ENCODE measurements around the gene POC1A. TPM values are rescaled to one million over a fixed set of nuclear protein-coding genes. Genes with fewer than 3 reads are reported as not detected.

POC1A gene
- total RNA-seq, 1 experiment from 2014 or later, result 29.0 TPM

GRCh38 chr3:52193065-52193464 lies 38.8 kb upstream of the POC1A start:
- no peak overlapping the region for H3K4me3 Mint-ChIP-seq
- H3K36me3 Mint-ChIP-seq (ENCODE audit: insufficient read depth in 1 of 3, low read depth in 3 of 3), result no peaks in the 10 kb centered on the region

More at GRCh38 chr3:52193065-52193464, 38.8 kb upstream of the POC1A start:
- no peak overlapping the region for H3K27ac ChIP-seq (ENCODE audit: insufficient read length, low read depth, low read length)
- H4K8ac ChIP-seq (replicated peaks; ENCODE audit: insufficient read length, low read depth, low read length), result no peak overlapping the region
- no peak overlapping the region for H4K5ac ChIP-seq (ENCODE audit: insufficient read length, low read depth, low read length)
- TF ChIP-seq CTCF (conservative IDR thresholded peaks at IDR 0.05), result no peak
- no peak overlapping the region for H3K18ac ChIP-seq (ENCODE audit: insufficient read length, low read depth, low read length)
- no peaks in the 10 kb centered on the region for H3K79me2 ChIP-seq (ENCODE audit: insufficient read depth, low read length)
- H3K9me3 ChIP-seq (ENCODE audit: control insufficient read depth, low read depth, low read length), result no peaks in the 10 kb centered on the region
- H2BK12ac ChIP-seq (ENCODE audit: insufficient read length, low read depth, low read length), result no peak overlapping the region
- no peak overlapping the region for H3K4ac ChIP-seq (ENCODE audit: low read depth, low read length)
- no peak overlapping the region for H4K91ac ChIP-seq (ENCODE audit: insufficient read length, low read depth, low read length)
- H3K4me2 ChIP-seq (ENCODE audit: insufficient read depth, insufficient read length, low read length), result no peak overlapping the region
- no peak overlapping the region for H3T11ph ChIP-seq (ENCODE audit: low read length)
- H3K9me3 Mint-ChIP-seq, result no peaks in the 10 kb centered on the region
- H3K56ac ChIP-seq (ENCODE audit: insufficient read length, low read depth, low read length), result no peak overlapping the region
- H3K4me1 ChIP-seq (ENCODE audit: insufficient read depth, low read length), result no peaks in the 10 kb centered on the region
- H2BK5ac ChIP-seq (ENCODE audit: insufficient read length, low read length), result no peak overlapping the region
- H2AFZ ChIP-seq (ENCODE audit: low read length), result no peak overlapping the region
- H3K27me3 Mint-ChIP-seq (ENCODE audit: low read depth), result peaks cover 12% of the 10 kb centered on the region
- no peak overlapping the region for H3K9ac ChIP-seq (ENCODE audit: extremely low read depth, insufficient read length, low read length)
- no peaks in the 10 kb centered on the region; the same call in 1 of the 2 replicates for H3K27me3 ChIP-seq (ENCODE audit: insufficient read depth, low read length)
- no peak overlapping the region for H3K27ac Mint-ChIP-seq
- H2BK15ac ChIP-seq (ENCODE audit: low read depth, low read length), result no peak overlapping the region
- H2BK120ac ChIP-seq (ENCODE audit: low read depth, low read length, poor library complexity, severe bottlenecking), result no peak overlapping the region
- peaks cover 3% of the 10 kb centered on the region for H3K23me2 ChIP-seq (ENCODE audit: insufficient read length, low read depth, low read length, poor library complexity, severe bottlenecking)
- peaks cover 8 to 15% of the 10 kb centered on the region in 2 experiments for H3K4me1 Mint-ChIP-seq
- H2BK20ac ChIP-seq (ENCODE audit: low read depth, low read length, poor library complexity, severe bottlenecking), result no peak overlapping the region
- no peaks in the 10 kb centered on the region for H4K20me1 ChIP-seq (ENCODE audit: control insufficient read depth, insufficient read depth, insufficient read length)
- no peak overlapping the region for H3K23ac ChIP-seq (ENCODE audit: insufficient read length, low read depth, low read length)
- WGBS (ENCODE audit: extremely low coverage, insufficient read length, low lambda C conversion rate), result no CpG with 5 or more reads among the region's 18 CpGs
- H2AK5ac ChIP-seq (ENCODE audit: insufficient read length, low read length), result no peak overlapping the region
- no peak overlapping the region for H3K14ac ChIP-seq (ENCODE audit: insufficient read depth, low read length)
- no peak for DNase-seq
- H3K79me1 ChIP-seq (ENCODE audit: insufficient read depth, low read depth, low read length, poor library complexity, severe bottlenecking), result no peaks in the 10 kb centered on the region

Measured in H9 (cell line).